GM21576 (cell line): Measurements from ENCODE around the gene TECPR1.

Experiments used
- ATAC-seq: cut with Tn5 transposase; IDR thresholded peaks from one replicate; pipeline ENCODE4 v1.9.1; 2021; ENCODE audit warnings: mild to moderate bottlenecking, moderate library complexity; ENCODE audit not compliant: unreplicated experiment

TECPR1 gene

GRCh38 chr7:98166668-98166970 is 85.4 kb downstream of the TECPR1 start:
- ATAC-seq, result no peak

GRCh38 chr7:98165827-98166667 is 86.0 kb downstream of the TECPR1 start:
- ATAC-seq, result peak; percentile 59
